Measurements from ENCODE around the gene S100A9. TPM values are rescaled to one million over a fixed set of nuclear protein-coding genes. Genes with fewer than 3 reads are reported as not detected.

The S100A9 gene
- total RNA-seq, 1 donor from 2014 or later, result 1,065 TPM

GRCh38 chr1:153356392-153357075 lies 1.1 kb upstream of the S100A9 start:
- peak; percentile 55 for DNase-seq (ENCODE audit: extremely low spot score, unreplicated experiment)
- Mint-ChIP-seq H3K9me3 (no peaks in the 10 kb centered on the region), H3K27ac (peak overlapping the region; percentile 92)

GRCh38 chr1:153357076-153357852 lies 390 bp upstream of the S100A9 start:
- TF ChIP-seq CTCF (conservative IDR thresholded peaks at IDR 0.05), result no peak
- peaks cover 3% of the 10 kb centered on the region for H3K4me1 Mint-ChIP-seq (ENCODE audit: unreplicated experiment)
- H3K27me3 Mint-ChIP-seq, result no peaks in the 10 kb centered on the region
- no peaks in the 10 kb centered on the region for H3K9me3 Mint-ChIP-seq
- peak overlapping the region; percentile 92 for H3K27ac Mint-ChIP-seq
- H3K4me3 Mint-ChIP-seq, result peak overlapping the region; percentile 69
- peak; percentile 69 for DNase-seq (ENCODE audit: extremely low spot score, unreplicated experiment)
- H3K36me3 Mint-ChIP-seq, result peaks cover 4% of the 10 kb centered on the region

More at GRCh38 chr1:153356392-153357075, 1.1 kb upstream of the S100A9 start:
- Mint-ChIP-seq H3K36me3 (peaks cover 4% of the 10 kb centered on the region), H3K4me3 (peak overlapping the region; percentile 14), H3K4me1 (ENCODE audit: unreplicated experiment) (peaks cover 3% of the 10 kb centered on the region), H3K27me3 (no peaks in the 10 kb centered on the region)
- no peak for TF ChIP-seq CTCF (conservative IDR thresholded peaks at IDR 0.05)

GRCh38 chr1:153358691-153358975 lies 979 bp downstream of the S100A9 start:
- peaks cover 4% of the 10 kb centered on the region for H3K36me3 Mint-ChIP-seq

GRCh38 chr1:153359241-153359640 lies 1.6 kb downstream of the S100A9 start:
- no peaks in the 10 kb centered on the region for H3K27me3 Mint-ChIP-seq
- no peak overlapping the region for H3K27ac Mint-ChIP-seq
- no peak overlapping the region for H3K4me3 Mint-ChIP-seq
- H3K36me3 Mint-ChIP-seq, result peaks cover 4% of the 10 kb centered on the region
- TF ChIP-seq CTCF (conservative IDR thresholded peaks at IDR 0.05), result no peak
- H3K4me1 Mint-ChIP-seq (ENCODE audit: unreplicated experiment), result peaks cover 3% of the 10 kb centered on the region
- H3K9me3 Mint-ChIP-seq, result no peaks in the 10 kb centered on the region
- peak; percentile 49 for DNase-seq (ENCODE audit: extremely low spot score, unreplicated experiment)

More at GRCh38 chr1:153358691-153358975, 979 bp downstream of the S100A9 start:
- Mint-ChIP-seq H3K27me3 (no peaks in the 10 kb centered on the region), H3K27ac (peak overlapping the region; percentile 92), H3K9me3 (no peaks in the 10 kb centered on the region), H3K4me3 (peak overlapping the region; percentile 69), H3K4me1 (ENCODE audit: unreplicated experiment) (peaks cover 3% of the 10 kb centered on the region)
- DNase-seq (ENCODE audit: extremely low spot score, unreplicated experiment), result peak; percentile 34
- no peak for TF ChIP-seq CTCF (conservative IDR thresholded peaks at IDR 0.05)

- TF ChIP-seq CTCF (conservative IDR thresholded peaks at IDR 0.05), result no peak
- Mint-ChIP-seq H3K27me3 (no peaks in the 10 kb centered on the region), H3K4me1 (ENCODE audit: unreplicated experiment) (peaks cover 3% of the 10 kb centered on the region), H3K27ac (peak overlapping the region; percentile 84), H3K9me3 (no peaks in the 10 kb centered on the region), H3K36me3 (peaks cover 4% of the 10 kb centered on the region), H3K4me3 (peak overlapping the region; percentile 67)
- DNase-seq (ENCODE audit: extremely low spot score, unreplicated experiment), result no peak
Measured at GRCh38 chr1:153360190-153360589, 2.5 kb downstream of the S100A9 start.

Measured in type B pancreatic cell (in vitro differentiated cells).